Measurements from ENCODE around the gene RNF20.

Gene RNF20

DNA sequence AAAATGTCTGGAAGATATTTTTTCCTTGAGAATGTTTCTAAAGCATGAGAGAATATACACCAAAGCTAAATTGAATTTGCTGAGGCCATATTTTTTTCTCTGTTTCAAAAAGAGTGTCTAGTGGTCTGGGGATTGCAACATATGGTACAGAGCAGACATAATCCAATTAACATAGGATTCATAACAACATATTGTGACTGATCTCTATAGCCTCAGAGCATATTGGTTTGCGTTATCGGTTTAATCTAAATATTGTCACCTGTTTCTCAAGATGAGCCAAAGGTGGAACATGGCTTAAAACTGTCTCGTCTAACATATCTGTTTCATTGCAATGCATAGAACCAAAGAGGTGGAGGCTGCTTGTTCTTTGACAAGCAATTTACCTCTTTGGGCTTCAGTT, 57.2 kb downstream of the RNF20 start:
- DNase-seq, result no peak

DNA sequence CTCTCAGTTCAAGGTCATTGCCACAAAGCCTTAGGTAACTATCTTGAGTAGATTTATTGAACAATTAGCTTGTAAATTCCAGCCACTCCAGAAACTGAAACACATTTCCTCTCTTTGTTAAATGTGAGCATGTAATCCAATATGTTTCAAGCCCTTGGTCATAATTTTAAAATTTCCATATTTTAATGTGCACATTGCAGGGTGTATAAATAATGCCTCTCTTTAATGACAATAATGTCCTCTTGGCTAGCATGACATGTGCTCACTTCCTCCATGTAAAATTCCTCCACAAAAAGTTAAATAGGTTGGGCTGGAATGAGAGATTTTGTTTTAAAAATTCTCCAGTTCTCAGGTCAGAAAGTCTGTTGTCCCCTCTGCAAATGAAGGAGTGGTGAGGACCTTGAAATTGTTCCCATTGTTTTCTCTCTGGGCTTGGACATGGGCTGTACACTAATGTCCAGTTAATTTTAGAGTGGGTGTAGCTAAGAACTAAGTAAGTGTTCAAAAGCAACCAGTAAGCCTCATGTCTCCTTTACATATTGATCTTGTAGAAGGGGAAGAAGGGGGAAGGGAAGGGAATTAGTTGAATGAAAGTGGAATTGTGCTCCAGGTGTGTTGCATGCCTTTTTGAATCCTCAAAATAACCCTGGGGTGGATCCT, 58.3 kb downstream of the RNF20 start:
- DNase-seq, result no peak

GRCh38 chr9:101592788-101593187, 59.1 kb downstream of the RNF20 start:
- DNase-seq, result no peak

DNA sequence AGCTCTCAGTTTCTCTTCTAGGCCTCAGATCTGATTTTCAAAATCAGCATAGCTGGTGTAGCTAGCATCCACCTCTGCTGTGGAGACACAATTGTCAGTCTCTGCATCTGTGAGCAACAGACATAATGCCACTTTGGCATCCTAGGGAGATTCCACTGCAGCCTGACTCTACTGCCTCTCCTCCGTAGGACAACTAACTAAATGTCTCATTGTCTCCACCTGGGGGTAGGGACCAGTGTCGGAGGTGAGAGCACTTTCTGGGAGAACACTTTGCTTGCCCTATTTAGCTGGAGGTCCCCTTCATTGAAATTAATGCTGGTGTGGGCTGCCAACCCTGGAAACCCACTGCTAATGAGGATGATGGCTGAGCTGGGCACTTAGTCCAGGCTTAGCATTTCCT, 59.7 kb downstream of the RNF20 start:
- DNase-seq, result no peak

DNA sequence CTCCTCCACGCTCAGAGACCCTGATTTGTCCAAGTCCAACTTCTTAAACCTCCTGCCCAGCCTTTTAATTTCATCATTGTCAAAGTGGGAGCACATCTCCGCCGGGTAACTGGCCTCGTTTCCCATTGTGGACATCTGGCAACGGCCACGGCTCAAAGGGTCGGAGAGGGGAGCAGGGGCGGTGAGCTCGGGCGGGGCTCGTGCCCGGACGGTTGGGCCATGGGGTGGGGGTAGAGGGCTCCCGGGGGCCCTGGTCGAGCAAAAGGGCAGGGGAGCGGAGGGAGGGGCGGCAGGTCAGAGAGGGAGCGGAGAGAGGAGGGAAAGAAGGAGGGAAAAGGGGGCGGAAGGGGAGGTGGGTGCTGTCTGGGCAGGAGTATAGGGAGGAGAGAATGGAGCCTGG, 61.1 kb downstream of the RNF20 start, which contains the start of gene PPP3R2:
PPP3R2 (minus strand) TSS at position 174 of the 400 bp plus-strand sequence; CDS start at position 126, 48 bp downstream.
- DNase-seq, result no peak

DNA sequence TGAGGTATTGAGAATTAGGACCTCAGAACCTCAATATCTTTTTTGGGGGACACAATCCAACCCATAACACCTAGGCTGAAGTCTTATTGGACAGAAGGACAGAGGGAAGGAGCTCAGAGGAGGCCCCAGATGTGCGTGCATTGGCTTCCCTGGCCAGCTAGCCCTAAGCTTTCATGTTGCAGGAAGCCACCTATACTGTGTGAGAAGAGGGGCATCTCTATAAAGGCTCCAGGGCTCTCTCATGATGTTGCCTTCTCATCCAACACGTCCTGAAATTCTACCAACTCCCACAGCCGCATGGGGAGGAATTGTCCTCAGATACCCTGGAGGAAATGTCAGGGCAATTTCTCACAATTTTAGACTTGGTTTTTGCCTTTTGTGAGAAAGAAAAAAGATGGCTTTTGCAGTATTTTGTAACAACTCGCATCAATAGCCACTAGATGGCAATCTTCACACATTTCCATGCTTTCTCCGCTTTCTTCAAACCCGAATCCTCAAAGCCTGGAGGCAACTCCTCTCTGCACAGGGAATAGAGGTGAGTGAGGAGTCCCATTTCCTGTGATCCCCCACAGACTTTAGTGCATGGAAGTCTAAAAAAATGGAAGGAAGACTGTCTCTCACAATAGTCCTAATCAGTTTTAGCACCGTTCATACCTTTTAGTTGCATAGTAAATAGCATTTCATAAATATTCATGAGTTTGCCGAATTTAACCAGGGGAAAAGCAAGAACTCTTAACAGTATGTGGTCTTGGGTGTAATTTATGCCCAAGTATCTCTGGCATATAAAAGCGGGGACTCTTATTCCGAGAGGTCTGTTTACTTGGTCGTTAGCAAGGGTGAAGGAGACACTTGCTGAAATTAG, 68.5 kb downstream of the RNF20 start:
- DNase-seq, result no peak

DNA sequence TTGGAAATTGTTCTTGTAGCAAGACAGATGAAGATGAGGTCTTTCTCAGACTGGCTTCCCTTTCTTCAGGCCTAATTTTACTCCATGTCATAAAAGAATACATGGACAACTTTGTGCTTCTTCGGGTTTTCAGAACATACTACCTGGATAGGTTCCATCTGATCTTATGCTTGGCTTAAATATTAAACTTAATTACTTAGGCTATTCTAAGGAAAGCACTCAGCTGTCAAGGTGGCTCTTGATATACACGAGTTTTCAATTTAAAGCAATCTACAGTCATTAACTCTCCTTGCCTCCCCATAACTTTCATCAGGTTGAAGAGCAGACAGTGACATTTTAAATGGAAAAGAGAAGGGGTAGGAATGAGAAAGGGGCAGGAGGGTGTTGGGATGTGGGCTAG, 70.6 kb downstream of the RNF20 start:
- DNase-seq, result no peak

- no peak for DNase-seq
Observed at GRCh38 chr9:101605547-101605946, 71.9 kb downstream of the RNF20 start.
